HL-60/S4 (cell line): ENCODE results near the gene HINFP.
"Not testable (repeated sequence)": the region's sequence is repeated elsewhere in the genome, so short reads cannot be mapped to it uniquely, and the experiment has no call there.

ENCODE experiments used
- in situ Hi-C: fragments of 300-500 bp; cut with MboI; formaldehyde crosslinking; loops from 2 replicates; pipeline ENCODE4 v1.14.3; 2022; ENCODE audit warnings: low sequenced_read_pairs

Gene HINFP

GRCh38 chr11:119099711-119100110 is 21.7 kb upstream of the HINFP start:
- in situ Hi-C loops, result no loop called here

- in situ Hi-C loops, result no loop called here
Observed at GRCh38 chr11:119100246-119100970, 21.0 kb upstream of the HINFP start.

- in situ Hi-C loops, result no loop called here
Observed at GRCh38 chr11:119100994-119101758, 20.2 kb upstream of the HINFP start.

- in situ Hi-C loops, result no loop called here
Observed at GRCh38 chr11:119101759-119102423, 19.5 kb upstream of the HINFP start, which contains the start of gene DPAGT1. Gene DPAGT1, minus strand, starts transcription at chr11:119101853. Its CDS starts 198 bp downstream, at chr11:119101655.

- in situ Hi-C loops, result not testable (repeated sequence)
Observed at GRCh38 chr11:119103161-119103664, 18.2 kb upstream of the HINFP start.

- in situ Hi-C loops, result no loop called here
Observed at GRCh38 chr11:119103793-119104192, 17.6 kb upstream of the HINFP start.

- in situ Hi-C loops, result no loop called here
Observed at GRCh38 chr11:119106564-119107537, 14.5 kb upstream of the HINFP start, which contains the start of gene C2CD2L. Gene C2CD2L, plus strand, starts transcription at chr11:119107344. Its CDS starts 398 bp downstream, at chr11:119107742.

- in situ Hi-C loops, result no loop called here
Observed at GRCh38 chr11:119107538-119108145, 13.7 kb upstream of the HINFP start.

- in situ Hi-C loops, result no loop called here
Observed at GRCh38 chr11:119108146-119108856, 13.1 kb upstream of the HINFP start.

GRCh38 chr11:119108857-119109221 is 12.5 kb upstream of the HINFP start:
- in situ Hi-C loops, result no loop called here

GRCh38 chr11:119109843-119110242 is 11.5 kb upstream of the HINFP start:
- in situ Hi-C loops, result no loop called here

GRCh38 chr11:119110439-119110838 is 10.9 kb upstream of the HINFP start:
- in situ Hi-C loops, result no loop called here

GRCh38 chr11:119111361-119111925 is 9.9 kb upstream of the HINFP start:
- in situ Hi-C loops, result no loop called here

- in situ Hi-C loops, result no loop called here
Observed at GRCh38 chr11:119112314-119113020, 8.9 kb upstream of the HINFP start.

GRCh38 chr11:119113716-119114115 is 7.7 kb upstream of the HINFP start:
- in situ Hi-C loops, result no loop called here

- in situ Hi-C loops, result no loop called here
Observed at GRCh38 chr11:119114351-119114750, 7.0 kb upstream of the HINFP start.

- in situ Hi-C loops, result no loop called here
Observed at GRCh38 chr11:119115484-119116234, 5.7 kb upstream of the HINFP start.

GRCh38 chr11:119116235-119116594 is 5.2 kb upstream of the HINFP start:
- in situ Hi-C loops, result no loop called here
